Measurements from ENCODE around the gene NEK6. TPM values are rescaled to one million over a fixed set of nuclear protein-coding genes. Genes with fewer than 3 reads are reported as not detected.
A peak's percentile ranks its signal among the peaks of the same experiment; 100 is the strongest.

The NEK6 gene
- polyA plus RNA-seq, 1 donor from 2014 or later, result 76.2 TPM

DNA sequence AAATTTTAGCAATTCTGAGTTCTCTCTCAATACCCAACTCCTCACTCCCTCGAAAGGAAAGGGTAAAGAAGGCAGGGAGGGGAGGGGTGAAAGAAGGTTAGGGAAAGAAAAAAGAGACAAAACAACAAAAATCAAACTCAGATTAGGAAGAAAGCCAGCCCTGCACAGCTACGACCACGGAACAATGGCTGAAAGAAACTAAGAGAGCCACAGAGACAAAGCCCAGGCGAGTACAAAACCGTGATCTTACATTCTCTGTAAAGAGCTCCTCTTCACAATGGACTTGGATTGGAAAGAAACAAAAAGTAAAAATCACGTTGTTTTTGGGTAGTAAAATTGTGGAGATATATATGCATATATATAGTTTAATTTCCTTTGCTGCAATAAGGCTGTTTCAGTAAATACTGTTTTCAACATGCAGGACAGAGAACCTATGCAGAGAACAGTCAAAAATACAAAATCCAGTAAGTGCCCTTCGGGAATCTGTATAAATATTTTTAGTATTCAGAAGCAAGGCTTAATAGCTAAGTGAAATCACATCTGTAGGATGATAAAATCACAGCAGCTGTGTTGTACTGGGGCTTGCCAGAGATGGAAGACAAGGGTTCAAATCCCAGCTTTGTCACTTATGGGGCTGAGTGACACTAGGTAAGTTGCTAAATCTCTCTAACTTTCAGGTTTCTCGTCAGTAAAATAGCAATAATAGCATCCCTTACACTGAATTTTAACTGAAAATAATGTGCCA lies 140.6 kb downstream of the NEK6 start:
- H3K27ac Mint-ChIP-seq, result peak overlapping the region in 1 of 3 donors; percentile 63
- H3K4me3 Mint-ChIP-seq, result no peak overlapping the region
- peaks cover 6 to 18% (median 14%) of the 10 kb centered on the region in 3 donors for H3K4me1 Mint-ChIP-seq
- H3K9me3 Mint-ChIP-seq, result no peaks in the 10 kb centered on the region
- H3K36me3 Mint-ChIP-seq, result no peaks in the 10 kb centered on the region
- no peaks in the 10 kb centered on the region for H3K27me3 Mint-ChIP-seq

DNA sequence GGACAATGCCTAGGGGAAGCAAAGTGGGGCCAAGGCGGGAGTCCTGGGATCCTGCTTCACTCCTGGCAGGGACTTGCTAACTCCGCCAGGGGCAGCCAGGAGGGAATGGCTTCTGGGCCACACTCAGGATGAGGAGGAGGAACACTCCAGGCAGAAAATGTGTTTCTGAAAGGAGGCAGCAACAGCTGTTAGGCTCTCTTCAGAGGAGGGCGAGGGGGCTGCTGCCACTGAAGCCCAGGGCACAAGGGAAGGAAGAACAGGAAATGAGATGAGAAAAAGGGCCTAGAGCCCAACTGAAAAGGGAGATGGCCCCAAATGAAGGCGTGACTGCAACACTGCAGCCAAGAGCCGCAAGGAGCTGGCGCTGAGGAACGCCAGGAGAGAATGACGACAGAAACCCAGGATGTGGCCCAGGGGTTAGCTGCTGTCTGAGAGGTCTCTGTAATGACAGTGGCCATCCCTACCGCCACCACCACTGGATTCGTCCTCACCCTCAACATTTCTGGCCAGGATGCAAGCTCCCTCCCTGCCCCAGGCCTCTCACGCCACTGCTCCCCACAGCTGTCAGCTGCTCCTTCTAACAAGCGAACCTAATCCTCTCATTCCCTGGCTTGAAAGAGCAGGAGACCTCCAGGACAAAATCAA lies 141.7 kb downstream of the NEK6 start:
- H3K27me3 Mint-ChIP-seq, result no peaks in the 10 kb centered on the region
- H3K36me3 Mint-ChIP-seq, result no peaks in the 10 kb centered on the region
- H3K4me1 Mint-ChIP-seq, result peaks cover 3 to 12% (median 8%) of the 10 kb centered on the region in 3 donors
- peak overlapping the region in 1 of 3 donors; percentile 58 for H3K27ac Mint-ChIP-seq
- H3K9me3 Mint-ChIP-seq, result no peaks in the 10 kb centered on the region
- no peak overlapping the region for H3K4me3 Mint-ChIP-seq

DNA sequence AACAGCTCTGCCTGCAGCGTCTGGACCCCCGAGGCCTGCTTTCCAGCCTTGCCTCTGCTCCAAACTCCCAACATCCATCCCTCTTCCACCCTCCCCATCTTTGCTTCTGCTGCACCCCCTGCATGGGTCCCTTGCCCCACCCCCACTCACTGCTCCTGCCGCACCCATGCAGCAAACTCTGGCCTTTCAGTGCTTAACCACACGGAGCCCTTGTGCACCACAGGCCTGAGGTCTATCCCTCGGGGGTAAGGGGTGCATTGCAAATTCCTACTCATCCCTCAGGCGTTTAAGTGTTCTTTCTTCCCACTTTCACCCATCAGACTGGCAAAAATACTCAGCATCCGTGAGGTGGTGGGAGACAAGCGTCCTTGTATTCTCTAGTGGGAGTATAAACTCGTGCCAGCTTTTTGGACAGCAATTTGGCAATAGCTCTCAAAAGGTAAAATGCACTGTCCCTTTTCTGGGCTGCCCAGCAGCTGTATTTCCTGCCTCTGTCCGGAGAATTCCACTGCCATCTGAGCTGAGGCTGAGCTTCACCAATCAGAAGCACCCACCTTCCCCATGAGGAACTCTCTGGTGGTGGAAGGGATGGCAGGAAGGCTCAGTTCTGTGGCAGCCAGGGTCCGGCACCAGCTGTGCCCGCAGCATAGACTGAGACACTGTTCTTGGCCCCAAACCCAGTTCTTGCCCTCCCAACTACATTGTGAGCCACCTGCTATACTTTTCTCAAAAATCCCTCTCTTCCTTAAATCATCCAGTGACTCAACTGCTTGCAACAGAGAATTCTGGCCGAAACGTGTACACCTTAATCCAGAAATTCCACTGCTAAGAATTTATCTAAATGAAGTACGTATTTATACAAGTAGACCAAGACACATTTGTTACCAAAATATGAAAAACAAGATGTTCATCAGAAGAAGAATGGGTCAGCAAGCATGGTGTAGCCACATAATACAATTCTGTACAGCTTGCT lies 142.5 kb downstream of the NEK6 start:
- Mint-ChIP-seq H3K27me3 (no peaks in the 10 kb centered on the region), H3K27ac (peak overlapping the region in 1 of 3 donors; percentile 58), H3K9me3 (no peaks in the 10 kb centered on the region), H3K4me1 (peaks cover 3 to 12% (median 6%) of the 10 kb centered on the region in 3 donors), H3K4me3 (no peak overlapping the region), H3K36me3 (no peaks in the 10 kb centered on the region)

Other genes with a start within 250 kb of the NEK6 start
- not detected for gene LHX2, start 246.2 kb upstream of the NEK6 start, polyA plus RNA-seq
- 149 TPM for gene PSMB7, start 157.5 kb downstream of the NEK6 start, polyA plus RNA-seq
- not detected for gene ADGRD2, start 192.5 kb downstream of the NEK6 start, polyA plus RNA-seq
- not detected for gene NR5A1, start 249.4 kb downstream of the NEK6 start, polyA plus RNA-seq